ENCODE measurements around the gene CDCP1.

The CDCP1 gene

GRCh38 chr3:45060165-45060892 lies 85.8 kb downstream of the CDCP1 start:
- DNase-seq: no peak
- ChIA-PET CTCF (no interaction called here), POLR2A (no interaction called here)
- Histone ChIP-seq H3K27ac (ENCODE audit: insufficient read depth in 1 of 2, low read depth in 1 of 2, low read length in 2 of 2, poor library complexity in 1 of 2, severe bottlenecking in 2 of 2) (no peak overlapping the region), H3K9me3 (ENCODE audit: control extremely low read depth in 1 of 5, control insufficient read depth in 4 of 5, insufficient read depth in 2 of 5, low read depth in 1 of 5, low read length in 4 of 5) (no peaks in the 10 kb centered on the region), H3K27me3 (replicated peaks in 2 of 5; ENCODE audit: control insufficient read depth in 4 of 5, insufficient read depth in 5 of 5, low read length in 4 of 5) (no peaks in the 10 kb centered on the region), H3K36me3 (ENCODE audit: control insufficient read depth in 4 of 4, insufficient read depth in 4 of 4, low read length in 3 of 4) (no peaks in the 10 kb centered on the region), H3K4me1 (ENCODE audit: control extremely low read depth in 1 of 4, control insufficient read depth in 4 of 4, insufficient read depth in 4 of 4, low read length in 3 of 4) (peaks cover 3 to 21% (median 11%) of the 10 kb centered on the region in 4 experiments), H3K4me3 (ENCODE audit: control insufficient read depth in 1 of 7, extremely low read depth in 1 of 7, insufficient read depth in 4 of 7, low read depth in 2 of 7, low read length in 6 of 7) (no peak overlapping the region)
- 93% methylated on average over 2 of the region's 4 CpGs for WGBS (ENCODE audit: insufficient coverage)

GRCh38 chr3:45059132-45059531 lies 87.0 kb downstream of the CDCP1 start:
- Histone ChIP-seq H3K27ac (ENCODE audit: insufficient read depth in 1 of 2, low read depth in 1 of 2, low read length in 2 of 2, poor library complexity in 1 of 2, severe bottlenecking in 2 of 2) (no peak overlapping the region), H3K4me1 (ENCODE audit: control extremely low read depth in 1 of 4, control insufficient read depth in 4 of 4, insufficient read depth in 4 of 4, low read length in 3 of 4) (peaks cover 0 to 11% (median under 1%) of the 10 kb centered on the region in 4 experiments), H3K9me3 (ENCODE audit: control extremely low read depth in 1 of 5, control insufficient read depth in 4 of 5, insufficient read depth in 2 of 5, low read depth in 1 of 5, low read length in 4 of 5) (no peaks in the 10 kb centered on the region), H3K4me3 (ENCODE audit: control insufficient read depth in 1 of 7, extremely low read depth in 1 of 7, insufficient read depth in 4 of 7, low read depth in 2 of 7, low read length in 6 of 7) (no peak overlapping the region), H3K27me3 (replicated peaks in 2 of 5; ENCODE audit: control insufficient read depth in 4 of 5, insufficient read depth in 5 of 5, low read length in 4 of 5) (no peaks in the 10 kb centered on the region), H3K36me3 (ENCODE audit: control insufficient read depth in 4 of 4, insufficient read depth in 4 of 4, low read length in 3 of 4) (no peaks in the 10 kb centered on the region)
- WGBS (ENCODE audit: insufficient coverage): 100% methylated on average over 1 of the region's 2 CpGs
- CTCF ChIA-PET: no interaction called here
- POLR2A ChIA-PET: no interaction called here
- no peak for DNase-seq

DNA sequence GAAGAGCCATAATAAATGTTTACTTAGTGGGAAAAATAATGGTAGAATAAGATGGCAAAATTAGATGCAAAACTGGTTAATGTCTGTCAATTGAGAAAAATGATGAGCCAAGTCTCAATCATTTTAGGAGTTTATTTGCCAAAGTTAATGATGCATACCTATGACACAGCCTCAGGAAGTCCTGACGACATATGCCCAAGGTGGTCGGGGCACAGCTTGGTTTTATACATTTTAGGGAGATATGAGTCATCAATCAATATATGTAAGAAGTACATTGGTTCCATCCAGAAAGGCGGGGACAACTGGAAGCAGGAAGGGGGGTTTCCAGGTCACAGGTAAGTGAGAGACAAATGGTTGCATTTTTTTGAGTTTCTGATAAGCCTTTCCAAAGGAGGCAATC lies 88.6 kb downstream of the CDCP1 start:
- no peaks in the 10 kb centered on the region for H3K36me3 ChIP-seq (ENCODE audit: control insufficient read depth in 4 of 4, insufficient read depth in 4 of 4, low read length in 3 of 4)
- POLR2A ChIA-PET: no interaction called here
- no peaks in the 10 kb centered on the region for H3K9me3 ChIP-seq (ENCODE audit: control extremely low read depth in 1 of 5, control insufficient read depth in 4 of 5, insufficient read depth in 2 of 5, low read depth in 1 of 5, low read length in 4 of 5)
- CTCF ChIA-PET: interaction anchor here (1.5 to 6.1 kb wide), 4 partner anchors 14 to 153 kb away, joined by 4 to 77 read pairs (median 12); no protein-coding TSS in a partner anchor
- H3K4me3 ChIP-seq (ENCODE audit: control insufficient read depth in 1 of 7, extremely low read depth in 1 of 7, insufficient read depth in 4 of 7, low read depth in 2 of 7, low read length in 6 of 7): no peak overlapping the region
- H3K27me3 ChIP-seq (replicated peaks in 2 of 5; ENCODE audit: control insufficient read depth in 4 of 5, insufficient read depth in 5 of 5, low read length in 4 of 5): no peaks in the 10 kb centered on the region
- no peak for DNase-seq
- peaks cover 0 to 2% (median 0%) of the 10 kb centered on the region in 4 experiments for H3K4me1 ChIP-seq (ENCODE audit: control extremely low read depth in 1 of 4, control insufficient read depth in 4 of 4, insufficient read depth in 4 of 4, low read length in 3 of 4)
- no peak overlapping the region for H3K27ac ChIP-seq (ENCODE audit: insufficient read depth in 1 of 2, low read depth in 1 of 2, low read length in 2 of 2, poor library complexity in 1 of 2, severe bottlenecking in 2 of 2)
- WGBS (ENCODE audit: insufficient coverage): 100% methylated on average over 1 of the region's 3 CpGs

DNA sequence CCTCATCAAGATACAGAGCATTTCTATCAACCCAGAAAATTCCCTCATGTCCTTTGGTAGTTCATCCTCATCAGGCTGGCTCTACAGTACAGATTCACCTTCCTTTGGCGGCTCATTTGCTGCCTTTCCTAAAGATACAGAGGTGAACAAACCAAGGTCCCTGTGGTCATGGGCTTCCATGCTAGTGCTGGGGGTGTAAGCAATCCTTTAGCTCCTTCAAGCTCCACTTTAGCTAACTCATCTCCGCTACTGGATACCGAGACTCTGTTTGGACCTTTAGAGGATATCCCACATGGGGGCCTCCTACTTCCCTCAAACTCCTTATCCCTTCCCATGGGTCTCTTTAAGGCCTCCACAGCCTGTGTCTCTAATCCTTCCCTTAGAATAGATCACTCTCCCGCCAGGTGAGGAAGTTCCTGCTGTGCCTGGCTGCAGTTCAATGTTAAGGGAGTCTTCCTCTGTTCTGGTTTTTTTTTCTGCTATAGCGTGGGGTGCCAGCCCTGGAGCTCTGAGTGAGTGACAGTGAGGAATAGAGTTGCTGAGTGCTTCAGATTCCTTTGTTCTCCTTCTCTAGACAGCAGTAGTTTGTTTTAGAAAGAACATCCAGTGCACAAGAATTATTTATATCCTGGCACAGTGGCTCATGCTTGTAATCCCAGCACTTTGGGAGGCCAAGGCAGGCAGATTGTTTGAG lies 89.4 kb downstream of the CDCP1 start:
- Histone ChIP-seq H3K4me1 (ENCODE audit: control extremely low read depth in 1 of 4, control insufficient read depth in 4 of 4, insufficient read depth in 4 of 4, low read length in 3 of 4) (peaks cover 0 to 2% (median 0%) of the 10 kb centered on the region in 4 experiments), H3K27me3 (replicated peaks in 2 of 5; ENCODE audit: control insufficient read depth in 4 of 5, insufficient read depth in 5 of 5, low read length in 4 of 5) (no peaks in the 10 kb centered on the region), H3K9me3 (ENCODE audit: control extremely low read depth in 1 of 5, control insufficient read depth in 4 of 5, insufficient read depth in 2 of 5, low read depth in 1 of 5, low read length in 4 of 5) (no peaks in the 10 kb centered on the region), H3K36me3 (ENCODE audit: control insufficient read depth in 4 of 4, insufficient read depth in 4 of 4, low read length in 3 of 4) (no peaks in the 10 kb centered on the region), H3K27ac (ENCODE audit: insufficient read depth in 1 of 2, low read depth in 1 of 2, low read length in 2 of 2, poor library complexity in 1 of 2, severe bottlenecking in 2 of 2) (no peak overlapping the region), H3K4me3 (ENCODE audit: control insufficient read depth in 1 of 7, extremely low read depth in 1 of 7, insufficient read depth in 4 of 7, low read depth in 2 of 7, low read length in 6 of 7) (no peak overlapping the region)
- CTCF ChIA-PET: interaction anchor here (1.0 to 6.1 kb wide), 5 partner anchors 9 to 154 kb away, joined by 3 to 77 read pairs (median 6); no protein-coding TSS in a partner anchor
- POLR2A ChIA-PET: no interaction called here
- 80% methylated on average over 4 of the region's 5 CpGs for WGBS (ENCODE audit: insufficient coverage)
- no peak for DNase-seq

DNA sequence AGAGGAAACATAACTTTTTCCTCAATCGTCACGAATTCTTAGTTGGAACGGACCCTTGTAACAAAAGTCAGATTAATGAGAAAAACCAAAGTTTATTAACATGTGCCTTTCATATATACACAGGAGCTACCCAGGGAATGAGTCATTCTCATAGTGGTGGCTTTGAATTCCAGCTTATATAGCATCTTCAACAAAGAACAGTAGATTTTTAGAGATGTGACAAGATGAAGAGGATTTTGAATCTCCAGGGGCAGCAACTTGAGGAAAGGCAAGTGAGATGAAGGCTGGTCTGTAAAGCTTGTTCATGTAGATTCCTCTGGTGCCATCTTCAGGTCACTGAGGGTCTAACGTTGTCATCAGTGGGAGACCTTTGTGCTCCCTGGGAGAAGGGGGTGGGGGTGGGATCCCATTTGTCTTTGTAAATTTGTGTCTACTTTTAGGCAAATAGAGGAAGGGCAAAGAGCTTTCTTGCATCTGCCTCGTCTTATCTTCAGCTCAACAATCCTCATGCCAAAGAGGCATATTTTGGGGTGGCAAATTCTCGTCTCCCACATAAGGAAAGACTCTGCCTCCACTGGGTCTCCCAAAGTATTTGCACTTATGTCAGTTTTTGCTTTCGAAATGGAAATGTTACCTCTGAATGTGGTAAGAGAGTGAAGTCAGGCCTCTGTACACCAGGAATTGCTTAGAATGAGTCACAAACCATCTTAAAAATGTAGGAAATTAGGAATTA lies 90.6 kb downstream of the CDCP1 start:
- H3K27me3 ChIP-seq (replicated peaks in 2 of 5; ENCODE audit: control insufficient read depth in 4 of 5, insufficient read depth in 5 of 5, low read length in 4 of 5): no peaks in the 10 kb centered on the region
- H3K4me3 ChIP-seq (ENCODE audit: control insufficient read depth in 1 of 7, extremely low read depth in 1 of 7, insufficient read depth in 4 of 7, low read depth in 2 of 7, low read length in 6 of 7): no peak overlapping the region
- 92% methylated on average over 2 of the region's 7 CpGs for WGBS (ENCODE audit: insufficient coverage)
- POLR2A ChIA-PET: interaction anchor here (0.7 kb wide), 2 partner anchors 74 to 275 kb away, joined by 4 to 5 read pairs; no protein-coding TSS in a partner anchor
- peaks cover 0 to 2% (median 0%) of the 10 kb centered on the region in 4 experiments for H3K4me1 ChIP-seq (ENCODE audit: control extremely low read depth in 1 of 4, control insufficient read depth in 4 of 4, insufficient read depth in 4 of 4, low read length in 3 of 4)
- H3K36me3 ChIP-seq (ENCODE audit: control insufficient read depth in 4 of 4, insufficient read depth in 4 of 4, low read length in 3 of 4): no peaks in the 10 kb centered on the region
- H3K9me3 ChIP-seq (ENCODE audit: control extremely low read depth in 1 of 5, control insufficient read depth in 4 of 5, insufficient read depth in 2 of 5, low read depth in 1 of 5, low read length in 4 of 5): no peaks in the 10 kb centered on the region
- H3K27ac ChIP-seq (ENCODE audit: insufficient read depth in 1 of 2, low read depth in 1 of 2, low read length in 2 of 2, poor library complexity in 1 of 2, severe bottlenecking in 2 of 2): no peak overlapping the region
- CTCF ChIA-PET: interaction anchor here (0.9 to 6.1 kb wide), 8 partner anchors 8 to 155 kb away, joined by 3 to 77 read pairs (median 6); no protein-coding TSS in a partner anchor
- DNase-seq: peak; percentile 45 to 66 (median 65)

GRCh38 chr3:45055032-45055410 lies 91.2 kb downstream of the CDCP1 start:
- DNase-seq: no peak
- H3K27me3 ChIP-seq (replicated peaks in 2 of 5; ENCODE audit: control insufficient read depth in 4 of 5, insufficient read depth in 5 of 5, low read length in 4 of 5): no peaks in the 10 kb centered on the region
- H3K4me3 ChIP-seq (ENCODE audit: control insufficient read depth in 1 of 7, extremely low read depth in 1 of 7, insufficient read depth in 4 of 7, low read depth in 2 of 7, low read length in 6 of 7): no peak overlapping the region
- no peaks in the 10 kb centered on the region for H3K9me3 ChIP-seq (ENCODE audit: control extremely low read depth in 1 of 5, control insufficient read depth in 4 of 5, insufficient read depth in 2 of 5, low read depth in 1 of 5, low read length in 4 of 5)
- H3K36me3 ChIP-seq (ENCODE audit: control insufficient read depth in 4 of 4, insufficient read depth in 4 of 4, low read length in 3 of 4): no peaks in the 10 kb centered on the region
- POLR2A ChIA-PET: interaction anchor here (0.7 kb wide), 2 partner anchors 73 to 276 kb away, joined by 4 to 5 read pairs; no protein-coding TSS in a partner anchor
- CTCF ChIA-PET: interaction anchor here (0.9 to 6.1 kb wide), 7 partner anchors 9 to 156 kb away, joined by 3 to 77 read pairs (median 6); no protein-coding TSS in a partner anchor
- no peak overlapping the region for H3K27ac ChIP-seq (ENCODE audit: insufficient read depth in 1 of 2, low read depth in 1 of 2, low read length in 2 of 2, poor library complexity in 1 of 2, severe bottlenecking in 2 of 2)
- H3K4me1 ChIP-seq (ENCODE audit: control extremely low read depth in 1 of 4, control insufficient read depth in 4 of 4, insufficient read depth in 4 of 4, low read length in 3 of 4): peaks cover 0 to 2% (median 0%) of the 10 kb centered on the region in 4 experiments
- WGBS (ENCODE audit: insufficient coverage): no CpG with 5 or more reads among the region's 2 CpGs
